ENCODE results near the gene UBLCP1.

- TF ChIP-seq CTCF (IDR thresholded peaks at IDR 0.05; ENCODE audit: low read depth, low read length, missing input control) (no peak), ZBTB33 (IDR thresholded peaks at IDR 0.05) (no peak), RAD21 (IDR thresholded peaks at IDR 0.05) (no peak), YY1 (IDR thresholded peaks at IDR 0.05) (no peak), GABPA (IDR thresholded peaks at IDR 0.05 in 1 of 2, conservative IDR thresholded peaks at IDR 0.05 in 1 of 2) (no peak), ATF3 (IDR thresholded peaks at IDR 0.05) (no peak)
- TF ChIP-seq, protein P1, sequence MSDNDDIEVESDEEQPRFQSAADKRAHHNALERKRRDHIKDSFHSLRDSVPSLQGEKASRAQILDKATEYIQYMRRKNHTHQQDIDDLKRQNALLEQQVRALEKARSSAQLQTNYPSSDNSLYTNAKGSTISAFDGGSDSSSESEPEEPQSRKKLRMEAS (IDR thresholded peaks at IDR 0.05) = no peak
Observed at GRCh38 chr5:159324986-159325385, 61.9 kb downstream of the UBLCP1 start.
